ENCODE measurements around the gene GUCY2D.

DNA sequence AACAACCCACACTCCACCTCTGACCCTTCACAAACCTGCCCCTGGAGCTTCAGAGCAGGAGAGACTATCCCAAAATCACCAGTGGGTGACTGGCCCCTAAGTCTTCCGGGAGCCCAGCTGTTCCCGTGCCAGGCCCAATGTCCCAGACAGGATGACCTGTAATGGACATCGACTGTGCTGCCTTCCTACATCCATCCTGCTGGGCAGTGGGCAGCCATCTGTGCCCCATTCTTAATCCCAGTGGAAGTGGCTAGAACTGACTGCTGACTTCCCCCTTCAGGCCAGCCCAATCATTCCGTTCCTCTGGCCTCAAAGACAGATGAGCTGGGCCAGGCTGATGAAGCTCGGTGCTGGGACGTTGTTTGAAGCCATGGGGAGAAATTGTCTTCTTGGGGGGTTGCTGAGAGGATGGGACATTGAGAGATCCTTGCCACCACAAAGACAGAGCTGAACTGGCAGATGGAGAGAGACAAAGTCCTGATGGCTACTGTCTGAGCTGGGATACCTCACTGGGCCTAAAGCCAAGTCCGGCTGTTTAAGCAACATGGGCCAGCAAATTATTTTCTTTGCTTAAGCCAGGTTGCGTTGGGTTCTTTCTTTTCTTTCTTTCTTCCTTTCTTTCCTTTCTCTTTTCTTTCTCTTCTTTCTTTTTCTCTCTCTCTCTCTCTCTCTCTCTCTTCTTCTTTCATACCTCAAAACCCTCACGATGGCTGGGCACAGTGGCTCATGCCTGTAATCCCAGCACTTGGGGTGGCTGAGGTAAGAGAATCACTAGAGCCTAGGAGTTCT is 18.6 kb downstream of the GUCY2D start:
- TF ChIP-seq CTCF (IDR thresholded peaks at IDR 0.05) (no peak), POLR2A (IDR thresholded peaks at IDR 0.05) (no peak)
